HuH-7 (cell line): ENCODE data around the gene CREB3L4.
"Not testable (repeated sequence)": the region's sequence is repeated elsewhere in the genome, so short reads cannot be mapped to it uniquely, and the experiment has no call there.

Experiments used
- DNase-seq: peaks from one replicate; pipeline ENCODE4 v3.0.0; 2011; ENCODE audit warnings: low spot score

Gene CREB3L4

DNA sequence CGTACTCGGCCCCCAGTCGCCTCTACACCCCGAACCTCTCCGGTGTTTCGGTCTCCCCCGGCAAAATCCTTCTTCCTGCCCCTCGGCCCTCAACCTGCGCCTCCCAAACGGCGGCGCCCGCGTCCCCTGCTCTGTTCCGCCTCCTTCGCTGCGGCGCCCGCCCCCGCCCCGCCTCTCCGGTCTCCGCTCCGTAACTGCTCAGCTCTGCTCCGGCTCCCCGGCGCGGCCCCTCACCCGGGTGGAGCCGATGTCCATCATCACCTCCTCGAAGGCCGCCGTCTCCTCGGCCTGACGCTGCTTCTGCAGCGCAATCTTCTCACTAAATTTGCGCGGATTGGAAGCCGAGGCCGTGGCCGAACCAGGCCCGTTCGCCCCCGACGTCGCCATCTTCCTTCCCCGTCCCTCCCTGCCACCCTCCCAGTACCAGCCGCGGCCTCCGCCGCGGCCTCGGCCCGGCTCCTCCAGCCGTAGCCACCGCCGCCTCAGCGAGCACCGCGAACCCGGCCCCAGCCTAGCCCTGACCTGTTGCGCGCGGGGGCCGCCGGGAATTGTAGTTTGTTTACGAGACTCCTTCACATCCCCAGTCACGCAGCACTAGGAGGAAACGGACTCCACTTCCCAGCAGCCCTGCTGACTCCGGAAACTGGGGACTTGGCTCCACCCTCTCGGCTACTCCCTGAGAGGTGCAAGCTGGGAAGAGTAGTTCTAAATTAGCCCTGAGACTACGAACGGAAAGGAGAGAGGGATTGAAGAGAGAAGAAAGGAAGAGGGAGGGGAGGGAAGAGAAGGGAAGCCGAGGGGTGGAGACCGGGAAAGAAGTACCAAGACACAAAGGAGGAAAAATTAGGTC, 9.4 kb upstream of the CREB3L4 start, which contains the start of gene CRTC2:
Gene CRTC2 (minus strand): TSS at position 502 of the 850 bp plus-strand sequence. CDS start 115 bp downstream, at position 387.
- DNase-seq: peak; percentile 100

- no peak for DNase-seq
Observed at GRCh38 chr1:153958961-153959260, 8.8 kb upstream of the CREB3L4 start.

DNA sequence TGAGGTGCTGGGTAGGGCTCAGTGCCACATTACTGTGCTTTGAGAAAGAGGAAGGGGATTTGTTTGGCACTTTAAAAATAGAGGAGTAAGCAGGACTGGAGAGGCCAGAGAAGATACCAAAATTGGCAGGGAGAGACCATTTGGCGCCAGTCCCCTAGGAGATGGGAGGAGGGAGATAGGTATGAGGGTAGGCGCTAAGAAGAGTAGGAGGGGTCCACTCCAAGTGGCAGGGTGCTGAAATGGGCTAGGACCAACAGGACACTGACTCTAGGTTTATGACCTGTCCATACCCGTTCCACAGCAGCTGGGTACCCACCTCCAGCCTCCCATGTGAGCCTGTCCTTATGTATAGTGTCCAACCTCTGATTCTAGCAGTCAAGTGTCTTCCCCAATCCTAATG, 8.2 kb upstream of the CREB3L4 start:
- DNase-seq: no peak

GRCh38 chr1:153960206-153960605, 7.5 kb upstream of the CREB3L4 start:
- no peak for DNase-seq

GRCh38 chr1:153961421-153961820, 6.3 kb upstream of the CREB3L4 start:
- no peak for DNase-seq

DNA sequence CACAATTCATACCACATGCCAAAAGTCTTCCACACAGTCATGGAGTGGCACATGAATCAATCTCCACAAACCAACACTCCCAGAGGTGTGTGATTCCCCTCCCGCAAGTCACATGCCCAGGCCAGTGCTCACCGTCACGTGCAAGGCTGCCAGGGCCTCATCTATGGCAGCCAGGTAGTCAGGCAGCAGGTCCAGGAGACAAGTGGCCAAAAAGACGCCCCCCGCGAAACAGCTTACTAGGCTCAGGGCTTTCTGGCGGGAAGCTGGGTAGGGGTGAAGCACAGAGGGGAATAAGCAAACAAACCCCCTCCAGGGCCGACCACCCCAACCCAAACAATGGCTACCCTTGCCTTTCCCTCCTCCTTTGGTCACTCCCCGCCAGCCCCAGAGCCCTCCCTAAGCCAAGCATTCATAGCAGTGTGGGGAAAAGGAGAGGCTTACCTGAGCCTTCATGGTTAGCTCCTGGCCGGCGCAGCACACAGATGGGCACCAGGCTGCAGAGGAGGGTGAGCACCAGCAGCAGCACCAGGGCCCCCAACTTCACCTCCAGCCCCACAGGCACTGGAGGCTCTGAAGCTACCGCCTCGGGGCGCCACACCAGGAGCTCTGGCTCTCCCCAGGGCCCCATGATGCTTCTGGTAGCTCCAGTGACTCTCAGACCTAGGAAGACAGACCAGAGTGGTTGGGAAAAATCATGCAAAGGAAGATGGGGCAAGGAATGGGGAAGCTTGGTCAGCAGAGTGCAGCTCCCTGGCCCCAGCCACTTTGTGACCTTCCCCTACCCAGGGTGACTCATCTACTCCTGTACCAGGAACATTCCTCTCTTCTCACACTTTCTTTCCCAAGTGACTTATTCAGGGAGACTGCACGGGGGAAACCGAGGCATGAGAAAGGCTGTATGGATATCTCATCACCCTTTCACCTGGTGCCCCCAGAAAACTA, 5.3 kb upstream of the CREB3L4 start:
- no peak for DNase-seq

DNA sequence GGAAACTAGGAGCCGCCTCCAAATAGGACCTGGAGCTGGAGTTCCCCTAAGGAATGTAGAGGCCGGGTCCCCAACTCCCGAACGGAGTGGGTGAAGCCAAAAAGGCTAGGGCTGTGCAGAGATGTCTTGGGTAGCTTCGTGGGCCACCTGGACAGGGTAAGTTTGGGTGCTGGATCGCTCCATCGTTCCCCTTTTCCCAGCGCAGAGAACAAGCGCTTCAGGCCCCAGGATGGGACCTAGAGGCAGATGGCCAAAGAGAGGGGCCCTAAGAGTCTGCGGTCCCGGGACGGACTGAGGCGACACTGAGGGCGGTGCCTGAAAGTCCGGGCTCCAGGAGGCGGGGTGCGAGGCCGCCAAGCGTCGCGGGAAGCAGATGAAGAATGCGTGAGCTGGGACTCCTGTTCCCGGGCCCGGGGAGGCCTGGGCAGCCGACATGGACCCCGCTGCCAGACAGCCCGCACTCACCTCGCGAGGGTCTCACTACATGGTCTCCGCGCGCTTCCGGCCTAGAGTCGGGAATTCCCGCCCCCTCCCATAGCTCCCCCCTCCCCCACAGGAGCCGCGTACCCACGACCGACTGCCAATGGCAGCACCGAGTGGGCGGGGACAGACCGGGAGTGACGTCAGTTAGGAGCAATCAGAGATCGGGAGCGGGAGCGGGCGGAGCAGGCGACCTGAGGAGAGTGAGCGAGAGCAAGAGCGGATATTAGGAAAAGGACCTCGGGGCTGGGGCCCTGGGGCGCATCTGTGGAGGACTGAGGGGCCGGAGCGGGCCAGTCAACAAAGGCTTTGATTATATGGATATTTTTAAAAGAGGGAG, 4.5 kb upstream of the CREB3L4 start, which contains the start of gene SLC39A1:
Gene SLC39A1 (minus strand): TSS at position 508 of the 820 bp plus-strand sequence. CDS start 822 bp downstream, outside the sequence.
- DNase-seq: peak; percentile 98

- no peak for DNase-seq
Observed at GRCh38 chr1:153963850-153964331, 3.8 kb upstream of the CREB3L4 start.

GRCh38 chr1:153968000-153968363, 280 bp downstream of the CREB3L4 start:
- no peak for DNase-seq

GRCh38 chr1:153968408-153968807, 706 bp downstream of the CREB3L4 start:
- DNase-seq: no peak

DNA sequence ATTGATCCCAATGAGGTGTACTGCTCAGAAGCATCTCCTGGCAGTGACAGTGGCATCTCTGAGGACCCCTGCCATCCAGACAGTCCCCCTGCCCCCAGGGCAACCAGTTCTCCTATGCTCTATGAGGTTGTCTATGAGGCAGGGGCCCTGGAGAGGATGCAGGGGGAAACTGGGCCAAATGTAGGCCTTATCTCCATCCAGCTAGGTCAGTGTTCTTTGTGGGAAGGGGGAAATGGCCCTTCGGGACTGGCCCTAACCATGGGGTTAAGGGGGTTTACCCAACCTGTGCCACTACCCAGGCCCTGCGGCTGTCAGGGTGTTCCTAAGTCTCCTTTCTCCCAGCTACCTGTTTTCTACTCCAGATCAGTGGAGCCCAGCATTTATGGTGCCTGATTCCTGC, 1.3 kb downstream of the CREB3L4 start:
- no peak for DNase-seq

DNA sequence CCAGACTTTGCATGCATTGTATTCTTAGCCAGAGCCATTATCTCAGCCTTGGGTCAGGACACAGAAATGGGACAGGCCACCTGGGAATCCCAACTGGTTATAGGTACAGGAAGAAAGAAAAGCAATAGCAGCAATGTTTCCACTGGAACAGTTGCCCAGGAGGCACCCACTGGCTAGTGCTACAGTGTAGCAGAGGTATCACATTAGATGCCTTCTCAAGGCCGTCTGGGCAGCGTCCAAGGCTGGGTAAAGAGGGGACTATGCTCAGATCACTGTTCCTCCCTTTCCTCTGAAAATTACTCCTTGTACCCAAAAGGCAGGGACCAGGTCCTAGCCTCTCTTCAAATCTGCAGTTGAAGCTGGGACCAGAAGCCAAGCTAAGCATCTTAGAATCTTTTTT, 2.6 kb downstream of the CREB3L4 start:
- DNase-seq: no peak

- no peak for DNase-seq
Observed at GRCh38 chr1:153973071-153973470, 5.4 kb downstream of the CREB3L4 start.

GRCh38 chr1:153973525-153973924, 5.8 kb downstream of the CREB3L4 start:
- no peak for DNase-seq

DNA sequence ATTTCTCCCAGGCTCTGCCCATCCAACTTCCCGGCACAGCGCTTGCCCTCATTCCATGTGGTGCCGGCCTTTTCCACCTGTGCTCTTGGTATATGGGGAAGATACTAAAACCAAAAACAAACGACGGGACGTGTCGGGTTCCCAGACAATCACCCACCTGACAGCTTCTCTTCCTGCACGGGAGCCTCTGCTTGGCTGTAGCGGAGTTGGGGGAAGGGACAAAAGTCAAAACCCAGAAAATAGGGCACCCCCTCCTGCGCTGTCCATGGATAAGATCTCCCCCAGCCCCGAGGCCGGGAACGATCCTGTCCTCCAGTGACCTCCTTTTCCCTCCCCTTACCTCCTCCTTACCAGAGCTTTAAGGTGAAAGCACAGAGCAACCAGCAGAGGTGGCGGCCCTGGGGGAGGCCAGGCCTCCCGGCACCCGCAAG, 9.1 kb downstream of the CREB3L4 start:
- no peak for DNase-seq

DNA sequence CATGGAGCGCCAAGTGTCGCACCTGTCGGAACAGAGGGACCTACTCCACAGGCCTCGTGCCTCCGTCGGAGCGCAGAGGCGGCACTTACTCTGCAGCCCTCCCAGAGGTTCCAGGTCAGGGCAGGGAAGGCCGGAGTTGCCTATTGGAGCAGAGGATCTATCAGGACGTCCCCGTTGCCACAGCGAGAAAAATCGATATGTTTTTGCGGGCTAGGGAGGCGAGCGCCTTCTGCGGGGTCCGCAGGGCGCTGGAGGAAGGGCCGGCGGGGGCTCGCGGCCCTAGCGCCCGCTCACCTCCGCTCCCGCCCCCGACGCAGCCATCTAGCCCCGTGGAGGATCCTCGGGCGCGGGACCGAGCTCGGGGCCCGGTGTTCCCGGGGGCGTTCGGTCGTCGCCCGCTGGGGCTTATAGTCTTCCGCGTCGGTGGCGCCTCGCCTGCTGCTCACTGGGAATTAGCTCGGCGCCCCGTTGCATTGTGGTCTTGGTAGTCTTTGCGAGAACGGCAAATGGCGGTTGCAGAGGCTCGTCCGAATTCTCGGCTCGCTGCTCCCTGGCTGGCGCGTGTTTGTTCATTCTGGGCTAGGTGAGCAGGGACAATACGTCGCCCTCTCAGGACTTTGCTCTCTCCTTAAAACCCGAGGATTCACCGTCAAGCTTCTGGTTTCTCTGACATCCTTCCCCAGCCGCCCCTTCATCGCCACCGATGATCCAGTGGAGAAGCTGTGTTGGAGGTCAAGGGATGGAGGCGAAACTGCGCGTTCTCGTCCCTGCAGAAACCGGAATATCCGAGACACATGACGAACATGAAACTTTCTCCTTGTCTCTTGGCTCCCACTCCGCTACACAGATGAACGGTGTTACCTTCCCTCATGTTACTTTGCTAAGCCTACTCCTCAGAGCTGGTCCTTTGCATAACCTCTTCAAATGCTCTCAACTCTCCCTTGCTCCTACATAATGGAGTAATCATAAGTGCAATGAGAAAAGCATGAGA, 9.8 kb downstream of the CREB3L4 start, which contains the start of gene JTB:
Gene JTB (minus strand): TSS at position 425 of the 991 bp plus-strand sequence. CDS start 422 bp downstream, at position 3.
- peak; percentile 84 for DNase-seq

DNA sequence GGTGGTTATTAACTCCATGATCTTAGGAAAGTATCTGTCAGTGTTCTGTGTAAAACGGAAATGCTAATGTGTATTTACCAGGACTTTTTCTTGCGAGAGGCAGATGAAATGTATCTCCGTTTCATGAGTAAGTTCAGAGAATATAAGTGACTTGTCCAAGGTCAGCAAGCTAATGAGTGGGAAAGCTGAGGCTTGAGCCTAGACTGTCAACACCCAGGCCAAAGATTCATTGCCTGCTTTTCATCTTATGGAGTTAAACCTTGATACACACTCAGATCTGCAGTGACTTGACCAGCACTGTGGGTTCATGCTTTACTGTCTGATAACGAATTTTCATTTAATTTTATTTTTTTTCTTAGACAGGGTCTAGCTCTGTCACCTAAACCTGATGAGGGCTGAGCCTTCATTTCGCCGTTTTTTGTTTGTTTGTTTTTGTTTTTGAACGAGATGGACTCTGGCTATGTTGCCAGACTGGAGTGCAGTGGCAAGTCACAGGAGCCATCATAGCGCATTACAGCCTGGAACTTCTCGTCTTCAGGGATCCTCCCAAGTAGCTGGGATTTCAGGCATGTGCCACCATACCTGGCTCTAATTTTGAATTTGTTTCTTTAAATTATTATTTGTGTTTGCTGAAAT, 10.7 kb downstream of the CREB3L4 start:
- DNase-seq: no peak

DNA sequence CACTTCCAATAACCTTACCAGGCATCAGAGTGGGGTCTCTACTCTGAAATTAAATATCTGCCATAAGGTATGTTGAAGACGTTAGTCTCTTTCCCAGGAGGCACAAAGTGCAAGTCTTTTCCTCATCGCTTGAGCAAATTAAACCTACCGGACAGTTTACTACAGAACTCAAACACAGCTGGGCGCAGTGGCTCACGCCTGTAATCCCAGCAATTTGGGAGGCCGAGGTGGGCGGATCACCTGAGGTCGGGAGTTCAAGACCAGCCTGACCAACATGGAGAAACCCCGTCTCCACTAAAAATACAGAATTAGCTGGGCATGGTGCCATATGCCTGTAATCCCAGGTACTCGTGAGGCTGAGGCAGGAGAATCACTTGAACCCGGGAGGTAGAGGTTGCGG, 11.4 kb downstream of the CREB3L4 start:
- not testable (repeated sequence) for DNase-seq

GRCh38 chr1:153981735-153982134, 14.0 kb downstream of the CREB3L4 start:
- not testable (repeated sequence) for DNase-seq
